ENCODE results near the gene GLIPR1. TPM values are rescaled to one million over a fixed set of nuclear protein-coding genes. Genes with fewer than 3 reads are reported as not detected.

GLIPR1 gene
- total and polyA plus RNA-seq, 11 donors, result 1.2 to 58.6 (median 7.2) TPM

DNA sequence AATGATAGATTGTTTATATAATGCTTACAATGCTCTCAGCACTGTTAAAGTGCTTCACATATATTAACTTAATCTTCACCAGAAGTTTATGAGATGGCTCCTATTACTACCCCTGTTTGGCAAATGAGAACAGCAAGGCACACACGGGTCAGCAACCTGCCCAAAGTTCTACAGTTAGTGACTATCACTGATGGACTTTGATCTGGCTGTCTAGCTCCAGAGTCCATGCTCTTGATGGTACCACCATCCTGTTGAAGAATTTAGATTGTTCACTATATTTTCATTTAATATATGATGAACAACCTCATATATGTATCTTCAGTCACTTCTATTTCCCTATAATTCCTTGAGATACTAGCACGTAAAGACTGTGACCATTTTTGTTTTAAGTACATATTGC is 10.6 kb downstream of the GLIPR1 start:
- TF ChIP-seq, protein P1, sequence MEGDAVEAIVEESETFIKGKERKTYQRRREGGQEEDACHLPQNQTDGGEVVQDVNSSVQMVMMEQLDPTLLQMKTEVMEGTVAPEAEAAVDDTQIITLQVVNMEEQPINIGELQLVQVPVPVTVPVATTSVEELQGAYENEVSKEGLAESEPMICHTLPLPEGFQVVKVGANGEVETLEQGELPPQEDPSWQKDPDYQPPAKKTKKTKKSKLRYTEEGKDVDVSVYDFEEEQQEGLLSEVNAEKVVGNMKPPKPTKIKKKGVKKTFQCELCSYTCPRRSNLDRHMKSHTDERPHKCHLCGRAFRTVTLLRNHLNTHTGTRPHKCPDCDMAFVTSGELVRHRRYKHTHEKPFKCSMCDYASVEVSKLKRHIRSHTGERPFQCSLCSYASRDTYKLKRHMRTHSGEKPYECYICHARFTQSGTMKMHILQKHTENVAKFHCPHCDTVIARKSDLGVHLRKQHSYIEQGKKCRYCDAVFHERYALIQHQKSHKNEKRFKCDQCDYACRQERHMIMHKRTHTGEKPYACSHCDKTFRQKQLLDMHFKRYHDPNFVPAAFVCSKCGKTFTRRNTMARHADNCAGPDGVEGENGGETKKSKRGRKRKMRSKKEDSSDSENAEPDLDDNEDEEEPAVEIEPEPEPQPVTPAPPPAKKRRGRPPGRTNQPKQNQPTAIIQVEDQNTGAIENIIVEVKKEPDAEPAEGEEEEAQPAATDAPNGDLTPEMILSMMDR (IDR thresholded peaks at IDR 0.05), result no peak
- no peak for TF ChIP-seq POLR2A (IDR thresholded peaks at IDR 0.05)
- no peaks in the 10 kb centered on the region for H3K27me3 ChIP-seq
- 81 to 87% (median 86%) methylated on average over 2 of the region's 2 CpGs for WGBS, 4 donors
- ATAC-seq (no peak), DNase-seq (no peak)
- peaks cover 0 to 18% (median 0%) of the 10 kb centered on the region in 12 donors for H3K4me1 ChIP-seq
- intact Hi-C loops (cut with DNase I), result no loop called here
- peaks cover 0 to 75% (median 22%) of the 10 kb centered on the region in 9 donors for H3K36me3 ChIP-seq
- no peak overlapping the region for H3K4me3 ChIP-seq
- no peak overlapping the region for H3K27ac ChIP-seq
- no peaks in the 10 kb centered on the region for H3K9me3 ChIP-seq

DNA sequence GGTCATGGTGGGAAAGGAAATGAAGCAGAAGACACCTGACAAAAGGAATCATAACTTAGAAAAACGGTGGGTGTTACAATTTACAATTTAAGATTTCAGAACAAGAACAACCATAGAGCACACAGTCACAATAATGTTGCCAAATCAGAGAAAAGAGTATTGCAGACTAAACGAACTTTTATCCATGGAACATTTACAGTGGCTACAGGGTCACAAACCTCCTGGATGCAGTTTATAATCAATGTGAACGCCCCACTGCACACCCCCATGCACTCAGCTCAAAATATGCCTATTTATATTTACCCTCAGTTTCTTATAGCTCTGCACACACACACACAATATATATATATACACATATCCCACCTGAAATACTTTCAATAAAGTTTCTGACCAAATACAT is 22.9 kb downstream of the GLIPR1 start:
- DNase-seq, result no peak
- Histone ChIP-seq H3K4me1 (peaks cover 0 to 9% (median 0%) of the 10 kb centered on the region in 12 donors), H3K27ac (no peak overlapping the region), H3K36me3 (peaks cover 0 to 99% (median 93%) of the 10 kb centered on the region in 9 donors), H3K27me3 (no peaks in the 10 kb centered on the region), H3K9me3 (no peaks in the 10 kb centered on the region), H3K4me3 (no peak overlapping the region)
- intact Hi-C loops (cut with DNase I), result loop anchor here in 6 of 10 donors (10.0 kb wide), 2 partner anchors 109 to 169 kb away; partner anchors contain the start of genes CAPS2 (in 4 of the 6), GLIPR1L1 (in 4 of the 6) and GLIPR1L2 (in 2 of the 6)
- WGBS, 4 donors, result 59 to 87% (median 74%) methylated on average over 3 of the region's 3 CpGs
- TF ChIP-seq, protein P1 (IDR thresholded peaks at IDR 0.05), result no peak
- no peak for TF ChIP-seq POLR2A (IDR thresholded peaks at IDR 0.05)
- ATAC-seq, result no peak

GRCh38 chr12:75503866-75504265 is 23.3 kb downstream of the GLIPR1 start:
- no peak overlapping the region for H3K27ac ChIP-seq
- H3K9me3 ChIP-seq, result no peaks in the 10 kb centered on the region
- H3K4me3 ChIP-seq, result no peak overlapping the region
- no peak for DNase-seq
- 89 to 97% (median 92%) methylated on average over 3 of the region's 3 CpGs for WGBS, 4 donors
- intact Hi-C loops (cut with DNase I), result loop anchor here in 7 of 10 donors (2.0 to 10.0 kb wide), 3 partner anchors 109 to 171 kb away; partner anchors contain the start of genes CAPS2 (in 4 of the 7), GLIPR1L1 (in 4 of the 7) and GLIPR1L2 (in 2 of the 7)
- H3K36me3 ChIP-seq, result peaks cover 0 to 95% (median 89%) of the 10 kb centered on the region in 9 donors
- H3K27me3 ChIP-seq, result no peaks in the 10 kb centered on the region
- TF ChIP-seq, protein P1 (IDR thresholded peaks at IDR 0.05), result no peak
- TF ChIP-seq POLR2A (IDR thresholded peaks at IDR 0.05), result no peak
- peaks cover 0 to 13% (median 0%) of the 10 kb centered on the region in 12 donors for H3K4me1 ChIP-seq
- ATAC-seq, result no peak

DNA sequence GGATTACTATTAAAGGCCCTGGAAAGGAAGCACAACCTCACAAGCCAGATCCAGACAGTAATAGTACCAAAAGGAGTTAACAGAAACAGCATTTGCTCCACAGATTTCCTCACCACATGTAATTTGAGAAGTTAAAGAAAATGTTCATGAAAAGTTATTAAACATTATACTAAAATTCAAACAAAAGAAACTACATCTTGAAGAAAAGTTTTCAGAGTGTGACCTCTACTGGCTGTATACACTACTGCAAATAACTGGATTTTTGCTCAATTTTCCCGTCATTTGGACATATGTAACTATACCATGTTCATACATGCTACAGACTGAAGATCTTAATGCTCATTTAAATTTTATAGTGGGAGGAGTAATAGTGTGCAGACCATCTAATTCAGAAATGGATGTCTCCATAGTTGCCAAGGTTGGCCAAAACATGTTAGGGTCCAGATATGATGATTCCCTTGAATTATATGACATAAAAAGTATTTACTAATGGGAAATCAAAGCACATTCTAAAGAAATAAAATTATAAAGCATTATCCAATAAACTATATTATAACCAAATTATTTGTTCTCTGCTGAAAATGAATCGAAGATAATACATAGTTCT is 25.3 kb downstream of the GLIPR1 start:
- DNase-seq (no peak), ATAC-seq (no peak)
- peaks cover 0 to 76% (median 70%) of the 10 kb centered on the region in 9 donors for H3K36me3 ChIP-seq
- TF ChIP-seq, protein P1 (IDR thresholded peaks at IDR 0.05), result peak; percentile 21 to 66 (median 49)
- TF ChIP-seq POLR2A (IDR thresholded peaks at IDR 0.05), result no peak
- 59 to 72% (median 64%) methylated on average over 2 of the region's 2 CpGs for WGBS, 4 donors
- no peak overlapping the region for H3K27ac ChIP-seq
- H3K4me1 ChIP-seq, result peaks cover 0 to 33% (median 12%) of the 10 kb centered on the region in 12 donors
- intact Hi-C loops (cut with DNase I), result loop anchor here in 8 of 10 donors (2.0 to 10.0 kb wide), 4 partner anchors 111 to 174 kb away; partner anchors contain the start of genes CAPS2 (in 6 of the 8), GLIPR1L1 (in 6 of the 8) and GLIPR1L2 (in 2 of the 8)
- H3K9me3 ChIP-seq, result no peaks in the 10 kb centered on the region
- H3K4me3 ChIP-seq, result no peak overlapping the region
- no peaks in the 10 kb centered on the region for H3K27me3 ChIP-seq

All from heart left ventricle (tissue), 16 donors.